NOMO-1 treated with DMSO at 0.1 percent for 48 hours (cell line): ENCODE measurements around the gene BCKDK.
A peak's percentile ranks its signal among the peaks of the same experiment; 100 is the strongest.
"Not testable (repeated sequence)": the region's sequence is repeated elsewhere in the genome, so short reads cannot be mapped to it uniquely, and the experiment has no call there.

Experiments
- DNase-seq: peaks from one replicate; lab custom pipeline; 2025; ENCODE audit not compliant: unreplicated experiment; lab: John Stamatoyannopoulos, UW

The BCKDK gene

GRCh38 chr16:31094424-31095120 is 13.6 kb upstream of the BCKDK start, which contains the start of gene VKORC1:
Gene VKORC1 (minus strand): TSS chr16:31094797. CDS start chr16:31094729, 68 bp downstream.
- DNase-seq: peak; percentile 98

GRCh38 chr16:31099860-31100638 is 8.1 kb upstream of the BCKDK start:
- DNase-seq: no peak

GRCh38 chr16:31100876-31101641 is 7.1 kb upstream of the BCKDK start:
- not testable (repeated sequence) for DNase-seq

GRCh38 chr16:31105677-31106213 is 2.4 kb upstream of the BCKDK start:
- peak; percentile 79 for DNase-seq

GRCh38 chr16:31106509-31107464 is 1.4 kb upstream of the BCKDK start:
- no peak for DNase-seq

GRCh38 chr16:31107465-31107867 is 720 bp upstream of the BCKDK start:
- no peak for DNase-seq

GRCh38 chr16:31108794-31109558 is 790 bp downstream of the BCKDK start:
- DNase-seq: no peak

GRCh38 chr16:31109622-31110021 is 1.4 kb downstream of the BCKDK start:
- no peak for DNase-seq

- DNase-seq: no peak
Observed at GRCh38 chr16:31110106-31111034, 2.2 kb downstream of the BCKDK start.

- DNase-seq: no peak
Observed at GRCh38 chr16:31111881-31112466, 3.8 kb downstream of the BCKDK start.

- no peak for DNase-seq
Observed at GRCh38 chr16:31112711-31113110, 4.5 kb downstream of the BCKDK start.

- DNase-seq: peak; percentile 54
Observed at GRCh38 chr16:31113121-31114120, 5.2 kb downstream of the BCKDK start.

GRCh38 chr16:31114468-31114867 is 6.3 kb downstream of the BCKDK start:
- DNase-seq: no peak

- DNase-seq: peak; percentile 98
Observed at GRCh38 chr16:31117384-31118222, 9.4 kb downstream of the BCKDK start, which contains the start of gene KAT8. Gene KAT8 (plus strand): TSS chr16:31117664. CDS start chr16:31117682, 18 bp downstream.

- peak; percentile 11 for DNase-seq
Observed at GRCh38 chr16:31118223-31119155, 10.3 kb downstream of the BCKDK start.
